Glomerular endothelial cell (primary cell): Measurements from ENCODE around the gene ERP44. TPM values are rescaled to one million over a fixed set of nuclear protein-coding genes. Genes with fewer than 3 reads are reported as not detected.
A peak's percentile ranks its signal among the peaks of the same experiment; 100 is the strongest.
"Not testable (repeated sequence)": the region's sequence is repeated elsewhere in the genome, so short reads cannot be mapped to it uniquely, and the experiment has no call there.

ENCODE experiments used
- DNase-seq: peaks from one replicate; pipeline ENCODE4 v3.0.0-alpha.2; 2011; ENCODE audit warnings: low read depth, low spot score; ENCODE audit errors: extremely low read depth
- total RNA-seq: library from RNA; depleted of rRNA; stranded (reverse); fragments of >200 nt; gene quantifications from 2 replicates; pipeline ENCODE4 v1.2.3, GENCODE V29; 2015

The ERP44 gene
- total RNA-seq, result 21.5 and 26.4 TPM in 2 replicates

GRCh38 chr9:100098887-100099721 lies at the start of gene ERP44, which contains the start of gene INVS:
Gene ERP44, minus strand, starts transcription at chr9:100099000. Its CDS starts 160 bp downstream, at chr9:100098840.
Gene INVS, plus strand, starts transcription at chr9:100099243. Its CDS starts 5,279 bp downstream, at chr9:100104522.
- peak; percentile 94 for DNase-seq

DNA sequence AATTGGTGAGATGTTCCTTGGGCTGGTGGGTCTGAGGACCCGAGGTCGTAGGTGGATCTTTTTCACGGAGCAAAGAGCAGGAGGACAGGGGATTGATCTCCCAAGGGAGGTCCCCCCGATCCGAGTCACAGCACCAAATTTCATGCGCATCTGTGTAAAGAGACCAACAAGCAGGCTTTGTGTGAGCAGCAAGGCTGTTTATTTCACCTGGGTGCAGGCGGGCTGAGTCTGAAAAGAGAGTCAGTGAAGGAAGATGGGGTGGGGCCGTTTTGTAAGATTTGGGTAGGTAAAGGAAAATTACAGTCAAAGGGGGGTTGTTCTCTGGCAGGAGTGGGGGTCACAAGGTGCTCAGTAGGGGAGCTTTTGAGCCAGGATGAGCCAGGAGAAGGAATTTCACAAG lies 47.2 kb upstream of the ERP44 start:
- DNase-seq, result not testable (repeated sequence)

DNA sequence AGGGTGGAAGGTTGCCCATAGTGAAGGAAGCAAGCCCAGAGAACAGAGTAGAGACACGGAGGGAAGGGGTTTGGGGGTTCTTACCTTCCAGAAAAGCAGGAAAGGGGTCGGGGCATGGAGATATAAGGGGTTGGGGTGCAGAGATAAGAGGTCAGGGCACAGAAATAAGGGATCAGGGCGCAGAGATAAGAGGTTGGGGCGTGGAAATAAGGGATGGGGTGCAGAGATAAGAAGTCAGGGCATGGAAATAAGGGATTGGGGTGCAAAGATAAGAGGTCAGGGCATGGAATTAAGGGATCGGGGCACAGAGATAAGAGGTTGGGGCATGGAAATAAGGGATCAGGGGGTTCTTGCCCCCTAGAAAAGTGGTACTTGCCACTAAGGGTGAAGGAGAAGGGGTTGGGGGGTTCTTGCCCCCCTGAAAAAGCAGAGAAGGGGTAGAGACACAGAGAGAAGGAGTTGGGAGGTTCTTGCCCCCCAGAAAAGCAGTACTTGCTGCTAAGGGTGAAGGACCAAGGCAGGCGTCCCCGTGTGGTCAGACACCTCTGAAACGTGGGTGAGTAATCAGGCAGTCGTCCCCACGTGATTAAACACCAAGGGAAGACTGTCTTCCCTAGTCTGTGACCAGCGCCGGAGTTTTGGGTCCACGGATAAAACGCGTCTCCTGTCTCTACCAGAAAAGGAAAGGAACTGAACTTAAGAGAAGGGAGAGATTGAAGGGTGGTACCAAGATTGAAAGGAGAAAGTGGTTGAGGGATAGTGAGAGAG lies 46.6 kb upstream of the ERP44 start:
- DNase-seq, result not testable (repeated sequence)

- DNase-seq, result not testable (repeated sequence)
These were observed 43.1 kb upstream of the ERP44 start for GRCh38 chr9:100141862-100142261.

GRCh38 chr9:100140303-100140702 lies 41.5 kb upstream of the ERP44 start:
- DNase-seq, result not testable (repeated sequence)

DNA sequence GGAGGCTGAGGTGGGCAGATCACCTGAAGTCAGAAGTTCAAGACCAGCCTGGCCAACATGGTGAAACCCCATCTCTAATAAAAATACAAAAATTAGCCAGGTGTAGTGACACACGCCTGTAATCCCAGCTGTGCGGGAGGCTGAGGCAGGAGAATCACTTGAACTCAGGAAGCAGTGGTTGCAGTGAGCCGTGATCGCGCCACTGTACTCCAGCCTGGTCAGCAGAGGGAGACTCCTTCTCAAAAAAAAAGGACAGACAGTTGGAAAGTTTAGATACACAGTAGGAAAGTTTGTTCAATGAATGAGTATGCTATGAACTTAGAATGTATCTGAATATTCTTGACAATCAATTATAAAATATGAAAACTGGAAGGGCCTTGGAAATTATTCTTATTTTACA lies 38.0 kb upstream of the ERP44 start:
- not testable (repeated sequence) for DNase-seq

DNA sequence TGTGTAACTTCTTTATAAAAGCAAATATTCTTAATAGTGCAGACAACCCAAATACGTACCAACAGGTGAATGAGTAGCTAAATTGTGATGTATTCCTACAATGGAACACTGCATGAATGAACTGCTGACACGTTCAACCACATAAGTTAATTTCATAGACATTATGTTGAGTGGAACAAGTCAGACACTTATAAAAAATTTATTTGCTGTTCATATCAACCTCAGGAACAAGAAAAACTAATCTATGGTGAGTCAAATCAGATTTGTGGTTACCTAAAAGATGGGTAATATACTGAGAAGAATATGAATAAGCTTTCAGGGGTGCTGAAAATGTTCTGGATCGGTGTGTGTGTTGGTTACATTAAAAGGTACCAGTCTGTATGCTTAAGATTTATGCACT lies 35.9 kb upstream of the ERP44 start:
- DNase-seq, result no peak

GRCh38 chr9:100131875-100132430 lies 33.2 kb upstream of the ERP44 start:
- DNase-seq, result no peak

DNA sequence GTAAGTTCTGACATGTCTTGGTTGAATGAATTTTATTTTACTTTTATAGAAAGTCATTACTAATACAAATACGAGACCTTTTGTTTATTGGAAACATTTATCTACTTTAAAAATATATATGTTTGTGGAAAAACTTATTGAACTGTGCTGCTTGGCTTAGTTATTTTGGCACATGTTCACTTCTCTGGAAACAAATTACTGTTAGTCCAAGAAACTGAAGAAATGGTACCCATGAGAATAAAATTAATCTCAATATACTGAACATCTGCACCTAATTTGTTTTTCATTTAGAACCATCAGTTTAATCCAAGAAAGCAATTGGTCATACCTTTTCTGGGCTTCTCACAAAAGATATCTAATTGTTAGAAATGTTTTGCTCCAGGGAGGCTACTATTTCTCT lies 32.4 kb upstream of the ERP44 start:
- no peak for DNase-seq

DNA sequence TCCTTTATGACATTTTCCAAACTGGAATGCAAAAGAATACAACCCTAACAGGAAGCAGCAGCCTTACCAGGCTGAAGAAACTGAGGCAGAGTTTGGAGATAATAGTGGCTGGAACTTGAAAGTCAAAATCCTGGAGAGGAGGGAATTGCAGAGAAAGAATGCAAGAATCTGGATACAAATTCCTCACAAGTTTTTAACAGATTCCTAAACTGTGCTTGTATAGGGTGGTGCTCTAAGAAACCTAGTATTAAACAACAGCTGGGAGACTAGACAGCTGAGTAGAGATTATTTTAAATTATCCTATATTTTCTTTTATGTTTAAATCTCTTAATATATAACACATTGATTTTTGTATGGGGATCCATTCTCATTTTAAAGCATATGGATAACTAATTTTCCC lies 31.0 kb upstream of the ERP44 start:
- no peak for DNase-seq

GRCh38 chr9:100126423-100126822 lies 27.6 kb upstream of the ERP44 start:
- DNase-seq, result no peak

DNA sequence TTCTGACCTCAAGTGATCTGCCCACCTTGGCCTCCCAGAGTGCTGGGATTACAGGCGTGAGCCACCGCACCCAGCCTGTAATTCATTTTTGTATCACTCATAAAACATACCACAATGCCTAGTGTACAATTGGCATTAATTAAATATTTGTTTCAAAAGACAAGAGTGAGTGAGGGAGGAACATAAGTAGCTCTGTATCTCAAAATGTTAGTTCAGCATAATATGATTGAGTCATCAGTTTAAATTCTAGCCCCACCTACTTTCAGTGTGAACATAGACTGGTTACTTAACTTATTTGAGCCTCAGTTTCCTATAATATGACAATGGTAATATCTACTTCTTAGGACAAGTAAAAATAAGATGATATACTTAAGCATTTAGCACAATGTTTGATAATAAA lies 27.1 kb upstream of the ERP44 start:
- no peak for DNase-seq

- DNase-seq, result no peak
These were observed 26.4 kb upstream of the ERP44 start for GRCh38 chr9:100125236-100125635.

- DNase-seq, result no peak
These were observed 21.5 kb upstream of the ERP44 start for GRCh38 chr9:100120286-100120685.

- no peak for DNase-seq
These were observed 18.5 kb upstream of the ERP44 start for GRCh38 chr9:100117316-100117715.

- no peak for DNase-seq
These were observed 14.0 kb upstream of the ERP44 start for GRCh38 chr9:100112677-100113336.

- no peak for DNase-seq
These were observed 12.4 kb upstream of the ERP44 start for GRCh38 chr9:100111235-100111634.

DNA sequence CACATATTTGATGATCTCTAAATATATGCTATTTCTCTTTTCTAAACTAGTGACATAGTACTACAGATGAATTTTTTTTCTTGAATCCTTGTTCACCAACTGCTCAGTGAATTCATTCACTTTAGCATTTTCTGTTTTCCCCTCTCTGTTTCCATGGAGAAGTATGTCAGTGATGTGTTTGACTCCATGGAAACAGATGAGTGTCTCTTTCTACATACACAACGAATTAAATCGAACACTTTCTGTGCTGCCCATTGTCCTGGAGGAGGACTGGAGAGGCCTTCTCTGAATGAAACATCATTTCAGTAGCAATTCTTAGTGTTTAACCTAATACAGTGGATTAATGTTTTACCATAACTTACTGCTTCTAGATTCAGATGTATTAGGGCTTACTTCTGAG lies 9.8 kb upstream of the ERP44 start:
- DNase-seq, result no peak

DNA sequence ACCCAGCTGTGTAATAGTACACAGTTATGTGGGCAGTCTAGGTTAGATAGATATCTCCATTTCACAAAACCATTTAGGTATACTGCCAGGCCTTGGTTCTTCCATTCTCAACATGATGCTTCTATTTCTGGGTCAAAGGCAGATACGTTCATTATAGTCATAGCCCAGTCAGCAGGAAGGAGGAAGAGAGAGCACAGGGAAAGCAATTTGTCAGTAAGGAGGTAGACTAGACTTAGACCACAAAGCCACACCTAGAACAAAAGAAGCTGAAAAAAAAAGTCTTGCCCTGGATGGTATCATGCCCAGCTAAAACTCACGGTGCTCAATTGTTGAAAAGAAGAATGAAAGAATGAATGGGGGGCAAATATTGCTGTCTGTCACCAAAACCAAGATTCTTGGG lies 7.8 kb upstream of the ERP44 start:
- no peak for DNase-seq

DNA sequence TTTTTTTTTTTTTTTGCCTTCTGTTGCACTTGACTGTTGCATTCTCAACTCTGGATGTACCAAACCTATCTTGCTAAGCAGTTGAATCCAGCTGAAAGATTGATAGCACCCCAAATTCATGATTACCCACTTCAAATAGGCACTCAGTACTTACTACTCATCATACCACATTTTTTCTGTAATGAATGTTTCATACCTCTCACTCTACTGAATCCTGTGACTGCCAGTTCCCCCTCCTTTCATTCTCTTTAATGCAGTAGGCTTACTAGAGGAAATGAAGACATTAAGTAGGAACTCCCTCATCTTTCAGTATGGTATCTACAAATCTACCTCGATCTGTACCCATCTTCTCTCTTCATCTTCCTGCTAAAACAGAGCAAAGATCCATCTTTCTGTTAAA lies 7.1 kb upstream of the ERP44 start:
- DNase-seq, result no peak

- DNase-seq, result no peak
These were observed 5.5 kb upstream of the ERP44 start for GRCh38 chr9:100104314-100104713.
